NT2/D1 (cell line): ENCODE data around the gene GLYAT.

ENCODE experiments used
- SUZ12 ChIP-seq: IDR thresholded peaks from 2 replicates; pipeline ENCODE4 v1.6.1; 2011; ENCODE audit not compliant: insufficient read length, insufficient read depth; ENCODE audit errors: extremely low read depth
- YY1 ChIP-seq: IDR thresholded peaks from 2 replicates; pipeline ENCODE4 v1.6.1; 2011; ENCODE audit not compliant: insufficient read length, insufficient read depth

DNA sequence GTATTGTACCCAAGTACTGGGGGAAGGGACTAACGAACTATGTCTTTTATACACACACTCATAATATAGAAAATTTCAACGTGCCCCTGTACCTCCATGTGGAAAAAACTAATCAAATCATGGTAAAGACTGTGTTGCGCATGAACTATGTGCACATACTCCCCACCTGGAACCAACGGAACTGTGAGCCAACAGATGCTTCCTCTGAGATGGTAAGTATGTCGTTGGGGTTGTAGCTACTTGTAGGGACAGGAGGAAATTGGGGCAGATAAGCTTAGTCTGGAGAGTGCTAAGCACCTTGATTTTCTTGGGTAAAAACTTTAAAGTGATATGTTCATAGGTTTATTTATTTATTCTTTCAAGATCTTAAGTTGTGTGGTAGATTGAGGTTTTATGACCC, 40.1 kb downstream of the GLYAT start:
- TF ChIP-seq YY1: no peak
- no peak for TF ChIP-seq SUZ12
